ENCODE measurements around the gene LRP1. TPM values are rescaled to one million over a fixed set of nuclear protein-coding genes. Genes with fewer than 3 reads are reported as not detected.

LRP1 gene
- total RNA-seq, 1 donor from 2014 or later = 24.5 TPM

DNA sequence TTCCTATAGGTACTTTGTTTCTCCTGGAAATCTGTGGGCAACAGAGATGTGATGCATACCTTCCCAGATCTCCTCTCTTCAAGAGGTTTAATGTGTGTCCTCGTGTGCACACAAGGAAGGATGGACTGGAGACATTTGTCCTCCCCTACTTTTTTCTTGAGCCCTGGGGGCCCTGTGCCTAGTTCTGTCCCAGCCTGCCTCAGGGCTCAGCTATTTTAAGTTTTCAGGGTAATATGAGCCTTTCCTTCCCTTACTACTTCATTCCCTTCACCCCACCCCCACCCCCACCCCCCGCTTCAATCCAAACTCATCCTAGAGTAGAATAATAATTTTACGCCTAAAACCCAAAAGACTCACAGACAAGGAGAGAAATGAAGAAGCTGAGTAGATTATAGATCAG, 122.3 kb downstream of the LRP1 start:
- Histone ChIP-seq H3K27me3 (ENCODE audit: control insufficient read depth, insufficient read depth, low read length) (no peaks in the 10 kb centered on the region), H3K4me3 (ENCODE audit: low read depth, low read length) (no peak overlapping the region), H3K36me3 (ENCODE audit: control insufficient read depth, insufficient read depth, low read length) (peaks cover 2% of the 10 kb centered on the region)
- DNase-seq (ENCODE audit: low read depth) (no peak), FAIRE-seq (no peak)
- TF ChIP-seq, protein P1, sequence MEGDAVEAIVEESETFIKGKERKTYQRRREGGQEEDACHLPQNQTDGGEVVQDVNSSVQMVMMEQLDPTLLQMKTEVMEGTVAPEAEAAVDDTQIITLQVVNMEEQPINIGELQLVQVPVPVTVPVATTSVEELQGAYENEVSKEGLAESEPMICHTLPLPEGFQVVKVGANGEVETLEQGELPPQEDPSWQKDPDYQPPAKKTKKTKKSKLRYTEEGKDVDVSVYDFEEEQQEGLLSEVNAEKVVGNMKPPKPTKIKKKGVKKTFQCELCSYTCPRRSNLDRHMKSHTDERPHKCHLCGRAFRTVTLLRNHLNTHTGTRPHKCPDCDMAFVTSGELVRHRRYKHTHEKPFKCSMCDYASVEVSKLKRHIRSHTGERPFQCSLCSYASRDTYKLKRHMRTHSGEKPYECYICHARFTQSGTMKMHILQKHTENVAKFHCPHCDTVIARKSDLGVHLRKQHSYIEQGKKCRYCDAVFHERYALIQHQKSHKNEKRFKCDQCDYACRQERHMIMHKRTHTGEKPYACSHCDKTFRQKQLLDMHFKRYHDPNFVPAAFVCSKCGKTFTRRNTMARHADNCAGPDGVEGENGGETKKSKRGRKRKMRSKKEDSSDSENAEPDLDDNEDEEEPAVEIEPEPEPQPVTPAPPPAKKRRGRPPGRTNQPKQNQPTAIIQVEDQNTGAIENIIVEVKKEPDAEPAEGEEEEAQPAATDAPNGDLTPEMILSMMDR (IDR thresholded peaks at IDR 0.05; ENCODE audit: insufficient read depth, low read length, severe bottlenecking) = no peak

DNA sequence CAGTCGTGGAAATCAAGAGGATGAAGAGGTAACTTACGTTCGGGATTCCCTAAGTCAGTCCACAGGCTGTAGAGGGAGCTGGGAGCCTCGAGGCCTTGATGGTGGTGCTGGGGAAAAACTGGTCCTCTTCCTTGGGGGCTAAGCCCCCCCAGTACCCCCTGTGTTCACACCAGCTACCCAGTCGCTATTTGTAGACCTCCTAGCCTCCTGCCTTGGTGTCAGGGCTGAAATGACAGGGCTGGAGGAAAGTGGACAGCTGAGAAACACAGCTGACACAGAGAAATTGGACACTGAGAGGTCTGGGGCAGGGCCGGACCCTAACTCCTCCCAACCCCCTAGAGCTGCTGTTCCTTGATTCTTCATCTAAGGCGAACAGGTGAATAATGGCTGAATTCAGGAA, 122.7 kb downstream of the LRP1 start, which contains the start of gene STAC3:
Gene STAC3, minus strand, starts transcription at position 232 of the 400 bp plus-strand sequence. CDS start 1,551 bp downstream, outside the sequence.
- Histone ChIP-seq H3K4me3 (ENCODE audit: low read depth, low read length) (no peak within 1 kb of the TSS), H3K36me3 (ENCODE audit: control insufficient read depth, insufficient read depth, low read length) (peaks cover 2% of the 10 kb centered on the region), H3K27me3 (ENCODE audit: control insufficient read depth, insufficient read depth, low read length) (no peaks in the 10 kb centered on the region)
- TF ChIP-seq, protein P1 (IDR thresholded peaks at IDR 0.05; ENCODE audit: insufficient read depth, low read length, severe bottlenecking) = no peak
- DNase-seq (ENCODE audit: low read depth) (no peak), FAIRE-seq (no peak)

DNA sequence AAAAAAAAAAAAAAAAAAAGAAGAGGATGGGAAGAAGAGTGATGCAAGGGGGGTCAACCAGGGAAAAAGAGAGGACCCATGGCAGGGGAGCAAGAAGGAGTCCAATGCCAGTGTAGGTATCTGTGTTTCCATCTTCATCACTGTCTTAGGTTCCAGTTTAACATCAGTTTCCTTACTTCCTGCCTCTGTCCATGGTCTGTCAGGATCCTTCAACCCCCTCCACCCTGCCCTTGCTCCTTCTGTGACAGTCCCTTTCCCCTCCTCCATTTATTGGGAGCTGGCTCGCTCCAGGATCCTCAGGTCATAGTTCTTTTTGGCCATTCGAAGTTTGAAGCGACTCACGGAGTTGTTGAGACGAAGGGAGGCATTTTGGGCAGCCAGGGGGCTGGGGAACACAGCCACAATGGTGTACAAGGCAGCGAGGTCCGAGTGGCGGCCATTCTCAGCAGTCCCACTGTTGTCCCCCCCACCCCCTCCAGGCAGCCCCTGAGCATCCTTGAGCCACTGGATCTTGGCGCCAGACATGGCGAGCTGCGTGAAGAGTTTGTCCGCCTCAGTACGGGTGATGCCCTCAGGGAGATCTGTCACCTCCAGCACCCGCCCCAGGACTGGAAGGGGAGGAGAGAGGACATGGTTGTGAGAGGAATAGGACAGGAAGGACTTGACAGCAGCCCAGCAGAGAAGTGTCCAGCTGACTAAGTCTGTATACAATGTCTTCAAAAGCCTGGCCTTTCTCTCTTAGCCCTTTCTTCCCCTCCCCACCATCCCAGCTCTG, 126.4 kb downstream of the LRP1 start:
- FAIRE-seq (no peak), DNase-seq (ENCODE audit: low read depth) (no peak)
- TF ChIP-seq, protein P1 (IDR thresholded peaks at IDR 0.05; ENCODE audit: insufficient read depth, low read length, severe bottlenecking) = no peak
- H3K36me3 ChIP-seq (ENCODE audit: control insufficient read depth, insufficient read depth, low read length) = peaks cover 13% of the 10 kb centered on the region
- no peaks in the 10 kb centered on the region for H3K27me3 ChIP-seq (ENCODE audit: control insufficient read depth, insufficient read depth, low read length)
- H3K4me3 ChIP-seq (ENCODE audit: low read depth, low read length) = no peak overlapping the region

DNA sequence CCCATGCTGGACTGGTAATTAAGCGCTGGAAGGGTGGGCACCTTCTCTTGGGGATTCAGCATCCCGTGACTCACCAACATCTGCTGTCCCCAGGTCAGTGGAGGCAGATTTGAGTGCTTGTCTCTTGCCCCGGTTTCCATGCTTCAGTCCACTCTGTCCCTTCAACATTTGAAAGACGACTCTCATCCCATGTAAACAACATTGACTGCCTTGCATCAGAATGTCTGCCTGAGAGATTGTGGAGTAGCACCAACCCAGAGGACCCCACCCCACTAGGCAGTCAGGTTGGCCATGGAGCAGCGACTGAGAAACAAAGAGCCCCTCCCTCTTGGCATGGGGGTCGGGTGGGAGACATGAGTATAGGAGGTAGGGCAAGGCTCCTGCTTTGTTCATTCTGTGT, 127.6 kb downstream of the LRP1 start:
- Histone ChIP-seq H3K27me3 (ENCODE audit: control insufficient read depth, insufficient read depth, low read length) (no peaks in the 10 kb centered on the region), H3K4me3 (ENCODE audit: low read depth, low read length) (no peak overlapping the region), H3K36me3 (ENCODE audit: control insufficient read depth, insufficient read depth, low read length) (peaks cover 15% of the 10 kb centered on the region)
- no peak for FAIRE-seq
- TF ChIP-seq, protein P1 (IDR thresholded peaks at IDR 0.05; ENCODE audit: insufficient read depth, low read length, severe bottlenecking) = no peak
- DNase-seq (ENCODE audit: low read depth) = no peak

DNA sequence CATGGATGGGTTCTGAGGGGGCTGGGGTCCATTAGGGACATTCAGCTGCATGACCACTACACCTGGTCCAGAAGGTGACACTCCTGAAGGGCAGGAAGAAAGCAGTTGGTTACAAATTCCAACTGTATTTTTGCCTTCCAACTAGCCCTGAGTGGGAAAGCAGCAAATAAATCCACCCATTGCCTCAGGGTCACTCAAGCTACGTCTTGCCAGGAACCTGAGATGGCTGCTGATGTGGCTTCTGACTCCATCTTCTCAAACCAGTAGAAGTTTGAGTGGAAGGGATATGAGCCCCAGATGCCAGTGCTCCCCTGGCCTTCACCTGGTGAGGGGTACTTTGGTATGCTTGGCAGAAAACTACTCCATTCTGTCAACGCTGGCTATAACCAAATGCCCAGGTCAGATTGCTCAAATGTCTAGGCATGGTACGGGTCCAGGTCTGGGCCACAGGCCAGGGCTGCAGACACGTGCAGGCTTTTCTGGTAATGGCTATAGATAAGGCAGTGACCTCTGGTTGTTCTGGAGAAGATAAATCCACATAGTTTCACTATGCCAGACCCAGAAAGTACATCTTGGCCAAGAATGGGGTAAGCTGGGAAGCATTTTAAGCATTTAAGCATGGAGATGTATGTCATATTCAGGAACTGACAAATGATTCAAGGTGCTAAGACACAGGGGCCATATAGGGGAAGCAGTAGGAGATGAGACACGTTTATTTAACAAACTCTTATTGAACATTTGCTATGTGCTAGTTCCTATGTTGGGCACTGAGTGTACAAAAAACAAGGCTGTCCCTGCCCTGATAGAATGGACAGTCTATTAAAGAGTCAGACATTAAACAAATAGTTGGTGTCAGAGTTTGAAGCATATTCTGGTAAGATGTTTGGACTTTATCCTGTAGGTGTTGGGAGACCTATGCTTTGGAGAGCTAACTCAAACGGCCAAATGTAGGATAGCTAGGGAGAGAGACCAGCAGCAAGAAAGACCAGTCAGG, 131.0 kb downstream of the LRP1 start:
- DNase-seq (ENCODE audit: low read depth) = no peak
- Histone ChIP-seq H3K27me3 (ENCODE audit: control insufficient read depth, insufficient read depth, low read length) (no peaks in the 10 kb centered on the region), H3K4me3 (ENCODE audit: low read depth, low read length) (no peak overlapping the region), H3K36me3 (ENCODE audit: control insufficient read depth, insufficient read depth, low read length) (peaks cover 16% of the 10 kb centered on the region)
- TF ChIP-seq, protein P1 (IDR thresholded peaks at IDR 0.05; ENCODE audit: insufficient read depth, low read length, severe bottlenecking) = no peak
- no peak for FAIRE-seq

All from bronchial epithelial cell (primary cell).